Fibroblast of pulmonary artery (primary cell): ENCODE results near the gene IL9R.
"Not testable (repeated sequence)": the region's sequence is repeated elsewhere in the genome, so short reads cannot be mapped to it uniquely, and the experiment has no call there.

Experiments used
- DNase-seq: peaks from one replicate; pipeline ENCODE4 v3.0.0-alpha.2; 2010; ENCODE audit warnings: low read depth
- H3K4me3 ChIP-seq: replicated peaks from 2 replicates; pipeline ENCODE4 v1.5.1; 2011; ENCODE audit warnings: low read depth, mild to moderate bottlenecking, control low read depth, low read length, moderate library complexity
- TF ChIP-seq, protein P1 (sequence below): IDR thresholded peaks from 2 replicates; pipeline ENCODE4 v1.5.1; 2011; ENCODE audit warnings: mild to moderate bottlenecking, control low read depth, low read length, inconsistent platforms; ENCODE audit errors: missing control alignments

IL9R gene

DNA sequence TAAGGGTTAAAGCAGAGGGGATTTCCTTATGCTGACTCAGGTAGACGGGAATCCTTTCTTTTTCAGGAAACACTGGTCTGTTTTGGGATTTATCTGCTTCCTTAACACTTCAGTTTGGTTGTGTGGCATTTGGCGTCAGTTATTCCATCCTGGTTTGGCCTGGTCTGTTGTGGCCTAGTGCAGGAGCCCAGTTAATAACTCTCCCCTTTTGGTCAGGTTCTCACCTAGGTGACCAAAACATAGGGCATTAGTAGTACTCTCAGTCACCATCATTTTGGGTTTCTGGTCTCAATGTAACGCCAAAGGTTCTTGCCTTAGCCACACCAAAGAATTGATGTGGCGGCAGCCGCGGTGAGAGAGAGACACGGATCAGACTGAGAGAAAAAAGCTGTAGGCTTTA, 39.7 kb upstream of the IL9R start:
- DNase-seq: no peak
- no peak overlapping the region for H3K4me3 ChIP-seq
- TF ChIP-seq, protein P1, sequence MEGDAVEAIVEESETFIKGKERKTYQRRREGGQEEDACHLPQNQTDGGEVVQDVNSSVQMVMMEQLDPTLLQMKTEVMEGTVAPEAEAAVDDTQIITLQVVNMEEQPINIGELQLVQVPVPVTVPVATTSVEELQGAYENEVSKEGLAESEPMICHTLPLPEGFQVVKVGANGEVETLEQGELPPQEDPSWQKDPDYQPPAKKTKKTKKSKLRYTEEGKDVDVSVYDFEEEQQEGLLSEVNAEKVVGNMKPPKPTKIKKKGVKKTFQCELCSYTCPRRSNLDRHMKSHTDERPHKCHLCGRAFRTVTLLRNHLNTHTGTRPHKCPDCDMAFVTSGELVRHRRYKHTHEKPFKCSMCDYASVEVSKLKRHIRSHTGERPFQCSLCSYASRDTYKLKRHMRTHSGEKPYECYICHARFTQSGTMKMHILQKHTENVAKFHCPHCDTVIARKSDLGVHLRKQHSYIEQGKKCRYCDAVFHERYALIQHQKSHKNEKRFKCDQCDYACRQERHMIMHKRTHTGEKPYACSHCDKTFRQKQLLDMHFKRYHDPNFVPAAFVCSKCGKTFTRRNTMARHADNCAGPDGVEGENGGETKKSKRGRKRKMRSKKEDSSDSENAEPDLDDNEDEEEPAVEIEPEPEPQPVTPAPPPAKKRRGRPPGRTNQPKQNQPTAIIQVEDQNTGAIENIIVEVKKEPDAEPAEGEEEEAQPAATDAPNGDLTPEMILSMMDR: no peak

DNA sequence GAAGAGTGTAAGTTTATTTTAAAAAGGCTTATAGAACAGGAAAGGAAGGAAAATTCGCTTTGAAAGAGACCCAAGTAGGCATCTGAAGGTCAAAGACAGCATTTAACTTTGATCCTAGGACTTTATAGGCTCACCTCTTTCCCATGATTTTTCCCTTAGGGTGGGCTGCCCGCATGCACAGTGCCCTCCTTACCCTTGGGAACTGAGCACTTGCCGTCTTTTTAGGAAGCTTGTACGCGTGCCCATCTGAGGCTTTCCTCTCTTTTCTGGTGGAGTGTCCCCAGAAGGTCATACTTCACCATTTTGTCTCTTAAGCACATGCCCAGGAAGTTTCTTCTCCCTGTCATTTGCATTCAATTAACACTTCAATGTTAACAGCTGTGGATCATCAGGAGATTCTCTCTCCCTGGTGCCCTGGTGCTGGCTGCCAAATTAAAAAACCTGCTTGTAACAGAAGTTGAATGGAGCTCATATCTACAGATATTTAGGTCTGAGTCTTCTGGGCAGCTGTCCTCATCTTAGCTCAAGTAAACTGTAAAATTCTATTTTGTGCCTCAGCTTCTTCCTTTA, 38.4 kb upstream of the IL9R start:
- no peak for DNase-seq
- H3K4me3 ChIP-seq: no peak overlapping the region
- TF ChIP-seq, protein P1: no peak

DNA sequence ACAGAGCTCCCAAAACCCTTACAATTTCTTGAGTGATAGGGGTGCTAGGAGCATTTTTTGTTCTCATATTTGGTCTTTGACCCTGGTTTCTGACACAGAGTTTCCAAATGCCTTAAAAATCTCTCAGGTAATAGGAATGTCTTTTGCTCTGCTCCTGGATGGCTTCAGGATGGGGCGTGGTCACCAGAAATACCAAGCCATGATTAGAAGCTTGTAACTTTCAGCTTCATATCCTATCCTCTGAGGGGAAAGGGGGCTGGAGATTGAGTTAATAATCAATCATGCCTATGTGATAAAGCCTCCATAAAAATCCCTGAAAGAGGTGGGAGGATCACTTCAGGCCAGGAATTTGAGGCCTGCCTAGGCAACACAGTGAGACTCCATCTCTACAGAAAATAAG, 34.6 kb upstream of the IL9R start:
- TF ChIP-seq, protein P1: no peak
- H3K4me3 ChIP-seq: no peak overlapping the region
- DNase-seq: no peak

DNA sequence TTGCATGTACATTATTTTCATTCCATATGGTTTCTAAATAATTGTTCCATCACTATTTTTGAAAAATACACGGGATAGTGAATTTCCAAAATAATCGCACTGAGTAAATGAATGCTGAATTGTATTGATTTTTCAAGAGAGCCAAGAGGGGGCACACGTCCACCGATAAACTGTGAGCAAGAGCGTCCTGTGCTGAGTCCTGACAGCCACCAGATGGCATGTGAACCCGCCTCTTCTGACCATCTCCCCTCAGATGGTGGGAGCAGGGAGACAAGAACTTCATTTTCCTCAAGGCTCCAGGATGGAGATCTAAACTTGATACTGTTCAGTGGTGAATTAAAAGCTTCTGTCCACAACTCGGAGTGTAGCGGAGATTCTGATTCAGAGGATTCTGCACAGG, 30.6 kb upstream of the IL9R start:
- peak; percentile 7 for DNase-seq

DNA sequence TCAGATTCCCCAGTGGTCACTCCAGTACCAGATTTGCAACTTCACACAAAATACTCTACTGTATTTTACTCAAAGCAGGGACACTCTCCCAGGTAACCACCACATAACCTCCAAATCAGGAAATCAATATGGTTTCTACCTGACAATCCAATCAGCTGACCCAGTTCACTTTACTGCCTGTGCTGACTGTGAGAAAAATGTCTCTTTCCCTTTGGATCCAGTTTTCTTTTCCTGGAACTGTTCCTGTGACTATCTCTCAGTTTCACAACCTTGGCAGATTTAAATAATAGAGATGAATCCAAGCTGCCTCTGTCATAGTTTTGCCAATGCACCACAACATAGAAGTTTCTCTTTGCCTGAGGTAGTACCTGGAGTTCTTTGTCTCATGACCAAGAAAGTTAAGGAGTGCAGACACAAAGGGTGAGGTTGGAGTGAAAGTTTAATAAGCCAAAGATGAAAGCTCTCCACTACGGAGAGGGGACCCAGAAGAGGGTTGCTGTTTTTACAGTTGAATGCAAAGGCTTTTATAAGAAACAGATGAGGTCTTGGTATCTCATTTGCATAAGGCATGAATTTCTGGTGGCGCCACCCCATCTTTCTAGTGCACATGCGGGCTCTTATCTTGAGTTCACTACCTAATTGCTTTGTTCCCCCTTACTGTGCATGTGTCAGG, 29.7 kb upstream of the IL9R start:
- no peak for DNase-seq
- no peak overlapping the region for H3K4me3 ChIP-seq
- TF ChIP-seq, protein P1: no peak

More for the DNA sequence above, 30.6 kb upstream of the IL9R start:
- H3K4me3 ChIP-seq: no peak overlapping the region
- TF ChIP-seq, protein P1: peak; percentile 2

DNA sequence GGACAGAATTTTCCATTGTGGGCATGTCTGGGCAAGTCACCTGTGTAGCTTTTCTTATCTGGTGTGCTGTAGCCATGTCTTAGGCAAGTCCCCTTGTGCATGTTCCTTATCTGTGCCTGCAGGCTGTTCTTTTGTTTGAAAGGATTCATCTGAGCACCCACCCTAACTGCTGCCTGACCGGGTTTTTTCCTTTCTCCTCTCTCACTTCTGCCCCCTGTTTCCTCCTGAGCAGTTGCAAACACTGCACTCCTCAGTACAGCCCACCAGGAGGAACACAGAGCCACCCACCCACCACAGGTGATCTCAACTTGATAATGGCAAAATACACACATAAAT, 29.2 kb upstream of the IL9R start:
- no peak overlapping the region for H3K4me3 ChIP-seq
- DNase-seq: no peak
- TF ChIP-seq, protein P1: no peak

DNA sequence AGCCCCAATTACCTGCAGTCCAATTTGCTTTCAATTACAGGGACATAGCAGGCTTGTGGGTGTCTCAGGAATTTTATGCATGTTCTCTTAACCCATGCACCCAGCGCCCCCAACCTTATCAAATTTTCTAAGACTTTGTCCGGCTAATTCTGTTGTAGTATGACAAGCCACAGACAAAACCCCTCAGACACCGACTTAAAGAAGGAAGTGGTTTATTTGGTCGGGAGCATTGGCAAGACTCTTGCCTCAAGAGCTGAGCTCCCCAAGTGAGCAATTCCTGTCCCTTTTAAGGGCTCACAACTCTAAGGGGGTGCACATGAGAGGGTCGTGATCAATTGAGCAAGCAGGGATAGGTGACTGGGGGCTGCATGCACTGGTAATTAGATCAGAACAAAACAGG, 28.7 kb upstream of the IL9R start:
- TF ChIP-seq, protein P1: no peak

DNA sequence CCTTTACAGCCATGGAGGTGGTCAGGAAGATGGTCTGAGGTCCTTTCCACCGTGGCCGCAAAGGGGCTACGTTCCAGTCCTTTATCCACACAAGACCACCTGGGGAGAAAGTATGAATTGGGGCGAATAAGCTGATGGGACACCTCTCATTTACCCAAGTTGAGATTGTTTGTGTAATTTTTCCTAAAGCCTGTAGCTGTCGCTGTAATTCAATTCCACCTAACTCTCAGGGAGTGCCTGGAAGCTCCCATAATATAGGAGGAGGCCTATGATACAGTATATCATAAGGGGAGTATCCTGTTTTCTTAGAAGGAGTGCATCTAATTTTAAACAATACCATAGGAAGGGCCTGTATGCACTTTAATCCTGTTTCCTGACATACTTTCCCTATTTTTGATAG, 25.8 kb upstream of the IL9R start:
- not testable (repeated sequence) for DNase-seq, H3K4me3 ChIP-seq

More for the DNA sequence above, 28.7 kb upstream of the IL9R start:
- no peak overlapping the region for H3K4me3 ChIP-seq
- no peak for DNase-seq

DNA sequence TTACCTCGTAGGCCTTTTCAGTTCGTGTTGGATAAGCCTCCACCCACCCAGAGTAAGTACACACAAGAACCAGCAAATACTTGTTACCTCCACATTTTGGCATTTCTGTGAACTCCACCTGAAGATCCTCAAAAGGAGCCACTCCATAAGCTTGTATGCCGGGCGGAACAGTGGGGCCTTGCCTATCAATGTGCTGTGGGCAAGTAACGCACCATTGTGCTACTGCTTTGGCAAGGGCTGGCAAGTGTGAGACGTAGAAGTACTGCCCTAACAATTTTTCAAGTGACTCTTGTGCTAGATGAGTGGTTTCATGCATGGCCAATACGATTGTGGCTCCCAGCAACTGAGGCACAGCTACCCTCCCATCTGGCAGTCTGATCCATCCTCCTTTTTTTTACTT, 25.3 kb upstream of the IL9R start:
- not testable (repeated sequence) for H3K4me3 ChIP-seq, DNase-seq
